OCI-M2 (cell line): ENCODE results near the gene UNC13D.

ENCODE experiments used
- DNase-seq: peaks from one replicate; lab custom pipeline; 2025; ENCODE audit not compliant: unreplicated experiment; lab: John Stamatoyannopoulos, UW

The UNC13D gene

DNA sequence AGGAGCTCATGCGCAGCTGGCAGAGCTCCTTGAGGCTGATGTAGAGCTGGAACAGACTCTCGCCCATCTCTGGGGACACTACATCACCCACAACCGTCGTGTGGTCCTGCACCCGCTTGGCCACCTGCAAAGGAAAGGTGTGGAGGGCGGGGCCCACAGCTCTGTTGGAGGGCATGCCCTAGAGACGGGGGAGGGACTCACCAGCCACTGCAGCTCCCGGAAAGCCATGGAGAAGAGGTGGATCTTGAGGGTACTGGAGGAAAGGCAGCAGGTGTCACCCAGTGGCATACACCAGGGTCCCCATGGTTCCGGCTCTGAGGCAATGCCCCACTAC is 8.6 kb downstream of the UNC13D start:
- no peak for DNase-seq

DNA sequence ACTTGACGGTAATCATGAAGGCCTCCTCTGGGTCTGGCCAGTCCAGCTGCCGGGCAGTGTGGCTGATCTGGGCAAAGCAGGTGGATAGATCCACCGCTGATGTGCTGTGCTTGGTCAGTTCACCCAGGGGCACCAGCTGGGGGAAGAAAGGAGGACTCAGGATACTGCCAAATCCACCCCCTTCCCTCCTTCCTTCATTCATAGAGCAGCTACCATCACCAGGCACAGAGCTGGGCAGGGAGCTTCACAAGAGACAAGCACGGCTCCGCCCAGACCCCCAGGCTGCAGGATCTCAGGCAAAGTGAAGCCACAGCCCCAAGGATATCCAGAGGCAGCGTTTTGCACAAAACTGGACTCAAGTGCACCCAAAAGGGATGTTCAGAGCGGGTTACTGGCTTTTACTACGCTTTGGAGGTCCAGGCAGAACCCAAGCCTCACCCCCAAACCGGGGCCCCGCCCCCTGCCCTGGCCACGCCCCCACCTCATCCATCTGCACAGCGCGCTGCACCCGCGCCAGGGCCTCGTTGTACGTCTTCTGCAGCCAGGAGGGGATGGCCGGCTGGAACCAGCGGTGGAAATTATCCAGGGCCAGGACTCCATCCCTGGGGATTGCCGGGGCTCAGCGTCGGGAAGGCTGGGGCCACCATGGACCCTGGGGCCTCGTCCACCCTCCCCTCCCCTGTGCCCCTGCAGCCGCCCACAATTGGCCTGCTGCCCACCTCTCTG is 9.1 kb downstream of the UNC13D start:
- no peak for DNase-seq

DNA sequence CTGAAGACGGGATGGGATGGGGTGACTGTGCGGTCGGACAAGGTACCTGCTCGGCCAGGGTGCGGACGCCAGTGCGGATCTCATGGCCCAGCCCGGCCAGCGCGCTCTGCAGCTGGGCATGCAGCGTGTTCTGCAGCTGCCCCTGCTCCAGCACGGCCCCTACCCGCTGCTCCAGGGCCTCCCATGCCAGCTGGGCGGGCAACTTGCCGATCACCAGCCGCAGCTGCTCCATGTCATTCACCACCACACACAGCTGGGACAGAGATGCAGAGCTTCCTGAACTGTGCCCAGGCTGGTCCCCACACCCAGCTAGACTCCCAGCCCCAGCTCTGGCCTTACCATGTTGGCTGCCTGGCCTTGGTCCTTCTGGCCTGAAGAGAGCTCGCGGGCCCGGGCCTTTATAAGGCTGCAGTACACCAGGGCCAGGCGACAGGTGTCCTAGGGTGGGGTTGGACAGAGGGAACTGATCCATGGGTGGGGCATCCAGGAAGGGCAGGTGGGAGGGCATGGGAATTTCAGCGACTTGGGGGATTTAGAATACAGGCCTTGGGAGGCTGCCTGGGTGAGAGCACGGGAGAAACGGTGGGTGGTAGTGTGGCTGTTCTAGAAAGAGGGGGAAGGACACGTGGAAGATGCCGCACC is 9.8 kb downstream of the UNC13D start:
- no peak for DNase-seq

DNA sequence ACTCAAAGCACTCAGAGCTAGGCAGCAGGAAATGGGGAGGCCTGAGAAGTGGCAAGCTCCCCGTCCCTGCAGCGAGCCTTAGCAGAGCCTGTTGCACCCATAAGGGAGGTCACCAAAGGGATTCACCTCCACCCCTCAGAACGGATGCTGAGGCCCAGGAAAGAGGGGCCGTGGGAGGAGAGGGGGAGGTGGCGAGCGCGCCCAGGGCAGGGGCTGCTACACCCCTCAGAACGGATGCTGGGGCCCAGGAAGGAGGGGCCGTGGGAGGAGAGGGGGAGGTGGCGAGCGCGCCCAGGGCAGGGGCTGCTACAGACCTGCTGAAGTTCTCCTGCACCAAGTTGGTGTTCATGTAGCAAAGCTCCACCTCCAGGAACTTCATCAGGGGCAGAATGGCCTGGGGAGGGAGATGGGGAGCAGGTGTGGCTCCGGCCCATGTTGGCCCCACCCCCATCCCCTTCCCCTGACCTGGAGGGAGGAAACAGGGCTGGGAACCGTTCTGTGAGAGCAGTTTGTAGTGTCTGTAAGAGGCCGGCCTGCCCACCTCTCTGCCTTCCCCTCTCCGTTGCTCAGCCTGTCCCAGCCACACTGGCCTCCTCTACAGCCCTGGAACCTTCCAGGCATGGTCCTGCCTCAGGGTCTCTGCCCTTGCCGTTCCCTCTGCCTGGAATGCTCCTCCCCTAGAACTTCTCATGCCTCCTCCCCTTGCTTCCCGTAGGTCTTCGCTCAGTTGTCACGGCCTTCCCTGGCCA is 11.4 kb downstream of the UNC13D start:
- no peak for DNase-seq

DNA sequence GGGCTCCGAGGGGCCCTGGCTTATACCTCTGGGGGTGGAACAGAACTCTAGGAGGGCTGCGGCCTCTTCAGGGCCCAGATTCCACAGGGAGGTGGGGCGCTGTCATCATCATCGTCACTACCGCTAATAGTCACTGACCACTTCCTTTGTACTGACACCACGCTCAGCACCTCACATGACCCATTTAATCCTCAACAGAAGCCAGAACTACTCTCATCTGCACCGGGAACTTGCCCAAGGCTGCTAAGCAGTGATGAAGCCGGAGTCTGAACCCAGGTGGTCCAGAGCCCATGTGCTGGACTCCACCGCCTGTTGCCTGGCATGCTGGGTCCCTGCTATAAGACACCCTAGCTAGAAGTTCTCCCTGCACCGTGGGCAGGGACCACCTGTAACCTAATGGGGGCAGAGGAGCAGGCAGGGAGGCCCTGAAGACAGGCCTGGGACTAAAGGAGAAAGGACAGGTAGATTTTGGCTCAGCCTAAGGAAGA is 12.0 kb downstream of the UNC13D start:
- no peak for DNase-seq

DNA sequence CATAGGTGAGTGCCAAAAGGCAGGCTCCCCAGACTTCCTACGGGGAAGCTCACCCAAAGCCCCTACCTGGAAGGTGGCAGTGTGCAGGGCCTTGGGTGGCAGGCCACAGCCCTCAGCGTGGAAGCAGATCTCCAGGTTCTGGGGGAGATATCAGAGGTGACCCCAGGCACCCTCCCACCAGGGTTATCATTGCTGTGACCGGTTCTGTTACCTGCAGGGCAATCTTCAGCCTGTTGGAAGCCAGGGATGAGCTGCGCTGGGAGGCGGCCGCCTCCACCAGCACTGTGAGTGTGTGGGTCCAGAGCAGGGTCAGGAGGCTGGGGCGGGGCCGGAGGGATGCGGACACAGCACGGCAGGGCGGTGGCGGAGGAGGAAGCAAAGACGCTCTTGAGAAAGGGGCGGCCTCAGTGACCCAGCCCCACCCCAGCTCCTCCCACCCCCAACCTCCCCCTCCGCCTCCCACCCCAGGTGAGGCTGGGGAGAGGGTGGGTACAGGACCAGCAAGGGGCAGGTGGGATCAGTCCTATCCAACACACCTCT is 13.1 kb downstream of the UNC13D start:
- DNase-seq, result no peak

DNA sequence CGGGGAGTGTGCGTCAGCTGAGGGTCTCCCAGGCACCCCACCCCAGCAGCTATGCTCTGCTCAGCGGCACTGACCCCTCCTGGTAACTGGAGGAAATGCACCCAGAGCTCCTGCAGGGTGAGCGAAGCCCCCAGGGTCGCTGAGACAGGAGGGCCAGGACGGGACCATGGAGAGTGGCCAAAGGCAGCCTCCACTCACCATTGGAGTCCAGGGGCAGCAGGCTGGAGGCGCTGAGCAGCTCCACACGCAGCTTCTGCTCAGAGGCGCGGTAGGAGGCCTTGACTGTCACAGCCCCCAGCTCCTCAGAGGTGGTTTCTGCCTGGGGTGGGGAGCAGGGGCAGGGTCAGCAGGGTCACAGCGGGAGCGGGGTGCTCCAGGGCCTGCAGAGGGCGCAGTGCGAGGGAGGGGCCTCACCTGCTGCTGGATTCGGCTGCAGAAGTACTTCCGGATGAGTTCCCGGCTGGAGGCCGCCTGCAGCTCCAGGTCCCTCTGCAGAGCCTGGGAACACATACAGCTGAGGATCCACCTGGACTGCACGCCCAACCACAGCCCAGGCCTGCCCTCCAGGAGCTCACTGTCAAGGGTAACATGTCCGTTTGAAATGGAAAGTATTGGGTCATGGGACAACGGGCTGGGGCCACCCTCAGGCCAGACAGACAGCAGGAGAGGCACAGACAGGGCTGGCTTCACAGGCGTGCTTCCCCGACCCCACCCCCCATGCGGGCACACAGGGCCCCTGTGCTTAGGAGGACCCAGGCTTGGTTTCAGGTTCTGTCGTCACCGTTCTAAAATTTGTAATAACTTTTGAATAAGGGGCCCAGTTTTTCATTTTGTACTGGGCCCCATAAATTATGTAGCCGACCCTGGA is 13.8 kb downstream of the UNC13D start:
- DNase-seq, result no peak

DNA sequence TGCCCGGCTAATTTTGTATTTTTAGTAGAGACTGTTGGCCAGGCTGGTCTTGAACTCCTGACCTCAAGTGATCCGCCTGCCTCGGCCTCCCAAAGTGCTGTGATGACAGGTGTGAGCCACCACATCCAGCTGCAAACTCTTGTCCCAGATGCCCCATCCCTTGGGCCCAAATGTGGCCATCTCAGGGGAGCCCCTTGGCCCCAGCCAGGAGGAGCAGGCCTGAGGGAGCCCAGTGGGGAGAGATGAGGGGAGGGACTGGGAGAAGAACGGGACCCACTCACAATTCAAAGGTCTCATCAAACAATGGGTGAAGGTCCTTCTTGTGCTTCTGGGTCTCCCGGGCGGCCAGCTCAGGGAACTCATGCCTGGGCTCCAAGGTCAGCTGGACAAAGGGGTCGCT is 14.5 kb downstream of the UNC13D start:
- no peak for DNase-seq

DNA sequence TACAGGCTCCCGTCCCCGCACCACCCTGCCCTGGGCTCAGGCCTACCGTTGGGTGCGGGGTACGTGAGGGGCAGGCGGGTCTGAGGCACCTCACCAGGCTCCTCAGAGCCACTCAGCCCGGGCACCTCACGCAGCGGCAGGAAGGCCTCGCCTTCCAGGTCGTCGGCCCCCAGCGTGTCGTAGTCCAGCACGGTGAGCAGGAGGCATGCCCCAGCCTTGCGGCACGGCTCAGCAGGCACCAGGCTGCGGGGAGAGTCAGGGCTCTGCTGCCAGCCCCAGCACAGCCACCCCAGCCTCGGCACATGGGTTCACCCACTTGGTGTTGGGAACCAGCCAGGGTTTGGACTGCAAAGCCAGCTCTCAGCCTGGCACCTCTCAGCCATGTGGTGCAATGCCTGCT is 15.5 kb downstream of the UNC13D start:
- DNase-seq, result no peak

DNA sequence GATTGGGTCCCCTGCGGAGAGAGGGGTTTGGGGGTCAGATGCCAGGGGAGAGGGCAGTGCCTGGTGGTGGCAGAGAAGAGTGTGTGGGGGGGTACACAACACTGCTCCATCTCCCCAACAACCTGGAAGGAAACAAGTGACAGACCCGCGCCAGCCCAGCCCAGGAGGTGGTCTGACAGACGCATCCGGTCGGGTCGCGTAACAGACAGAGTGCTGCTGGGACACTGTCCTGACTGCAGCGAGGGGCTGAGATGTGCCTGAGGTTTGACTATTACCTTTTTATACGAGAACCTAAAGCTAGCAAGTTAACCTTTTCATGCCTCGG is 16.2 kb downstream of the UNC13D start:
- DNase-seq, result no peak

DNA sequence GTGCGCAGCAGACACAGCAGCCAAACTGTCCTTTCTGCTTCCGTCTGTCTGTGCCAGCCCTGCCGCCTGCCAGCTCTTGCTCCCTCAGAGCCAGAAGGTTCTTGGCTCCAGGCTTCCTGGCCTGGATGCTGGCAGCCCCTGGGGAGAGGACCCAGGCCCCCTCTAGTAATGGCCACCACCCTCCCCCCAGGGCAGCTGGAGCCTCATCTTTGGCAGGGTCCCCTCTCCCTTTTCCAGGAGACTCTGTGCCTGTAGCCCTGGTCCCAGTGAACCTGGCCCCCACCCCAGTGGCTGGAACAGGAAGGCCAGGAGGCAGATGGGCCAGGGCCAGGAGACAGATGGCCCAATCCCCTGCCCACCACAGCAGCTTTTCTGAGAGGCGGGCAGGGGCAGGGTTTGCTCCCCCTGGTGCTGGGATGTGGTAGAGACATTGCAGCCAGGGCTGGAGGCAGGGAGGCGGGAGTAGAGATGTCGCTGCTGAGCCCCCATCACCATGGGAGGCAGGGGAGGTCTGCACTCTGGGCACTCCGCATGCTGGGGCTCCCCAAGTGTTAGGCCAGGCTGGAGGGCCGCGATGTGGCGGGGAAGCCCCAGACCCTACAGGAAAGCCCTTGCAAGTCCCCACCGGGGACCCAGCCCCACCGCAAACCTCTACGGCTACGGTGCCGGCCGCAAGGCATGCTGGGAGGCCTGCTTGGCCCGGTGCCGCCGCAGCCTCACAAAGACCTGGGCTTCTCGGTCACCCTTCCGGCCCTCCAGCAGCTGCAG is 16.7 kb downstream of the UNC13D start:
- DNase-seq, result no peak

DNA sequence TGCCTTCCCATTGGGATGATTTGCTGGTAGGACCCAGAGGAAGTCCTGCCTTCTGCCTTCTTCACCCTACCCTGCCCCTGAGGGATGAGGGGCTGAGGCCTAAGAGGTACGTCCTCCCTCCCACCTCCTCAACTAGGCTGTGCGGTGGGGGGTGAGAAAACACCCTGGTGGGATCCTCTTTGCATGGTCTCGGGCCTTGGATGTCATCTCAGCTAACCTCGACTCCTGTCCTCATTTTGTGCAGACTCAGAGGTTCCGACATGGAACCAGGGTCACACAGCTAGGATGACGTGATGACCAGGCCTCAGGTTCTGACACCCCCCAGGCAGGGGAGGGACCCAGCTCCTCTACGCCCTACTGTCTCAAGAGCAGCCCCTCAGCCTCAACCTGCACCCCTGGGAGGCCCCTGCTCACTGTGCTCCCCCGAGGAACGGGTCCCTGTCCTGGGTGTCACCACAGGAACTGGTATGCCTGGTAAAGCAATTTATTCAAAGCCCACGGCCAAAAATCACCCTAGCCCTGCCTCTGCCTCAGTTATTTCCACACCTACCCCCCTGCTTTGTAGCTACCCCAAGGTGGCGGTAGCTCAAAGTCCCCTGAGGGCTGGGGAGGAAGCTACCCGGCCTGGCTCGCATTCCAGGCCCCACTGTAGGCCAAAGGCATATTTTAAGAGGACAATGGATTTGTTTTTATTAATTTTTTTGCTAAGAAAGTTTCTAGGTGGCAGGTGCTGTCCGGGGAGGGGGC is 17.5 kb downstream of the UNC13D start:
- no peak for DNase-seq

DNA sequence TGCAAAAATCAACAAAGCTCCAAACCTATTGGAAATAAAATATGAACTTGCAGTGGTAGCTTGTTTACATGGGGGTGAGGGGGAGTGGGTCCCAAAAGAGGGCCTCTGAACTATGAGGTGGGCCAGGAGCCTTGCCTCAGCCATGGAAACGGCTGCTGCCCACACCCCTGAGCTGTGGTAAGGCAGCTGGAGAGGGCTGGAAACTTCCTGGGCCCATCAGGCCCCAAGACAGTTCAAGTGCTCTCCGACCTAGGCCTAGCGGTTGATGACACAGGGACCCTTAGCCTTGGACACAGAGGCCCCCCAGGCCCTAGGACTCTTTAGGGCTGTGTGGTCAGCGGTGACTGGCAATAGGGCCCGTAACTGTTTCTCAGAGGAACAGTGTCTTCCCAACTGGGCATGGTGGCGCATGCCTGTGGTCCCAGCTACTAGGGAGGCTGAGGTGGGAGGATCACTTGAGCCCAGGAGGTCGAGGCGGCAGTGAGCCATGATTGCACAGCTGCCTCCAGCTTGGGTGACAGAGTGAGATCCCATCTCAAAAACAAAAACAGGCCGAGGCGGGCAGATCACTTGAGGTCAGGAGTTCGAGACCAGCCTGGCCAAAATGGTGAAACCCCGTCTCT is 18.3 kb downstream of the UNC13D start:
- DNase-seq, result no peak

DNA sequence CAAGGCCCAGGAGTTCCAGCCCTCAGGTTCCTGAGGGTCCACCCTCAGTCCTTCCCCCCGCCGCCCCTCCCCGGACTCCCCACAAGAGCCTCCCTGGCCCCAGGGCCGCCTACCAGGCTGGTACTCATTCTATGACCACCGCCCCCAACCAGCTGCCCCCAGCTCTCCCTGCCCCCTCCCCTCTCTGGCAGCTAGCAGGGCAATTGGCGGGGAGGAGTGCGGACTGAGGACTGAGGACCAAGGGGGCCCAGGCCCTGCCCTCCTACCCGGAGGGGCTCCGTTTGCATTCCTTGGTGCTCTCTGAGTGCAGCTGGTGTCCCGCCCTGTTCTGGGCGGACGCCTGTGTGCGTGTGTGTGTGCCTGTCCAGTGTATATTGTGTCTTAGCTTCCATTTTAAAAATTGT is 19.1 kb downstream of the UNC13D start:
- no peak for DNase-seq

DNA sequence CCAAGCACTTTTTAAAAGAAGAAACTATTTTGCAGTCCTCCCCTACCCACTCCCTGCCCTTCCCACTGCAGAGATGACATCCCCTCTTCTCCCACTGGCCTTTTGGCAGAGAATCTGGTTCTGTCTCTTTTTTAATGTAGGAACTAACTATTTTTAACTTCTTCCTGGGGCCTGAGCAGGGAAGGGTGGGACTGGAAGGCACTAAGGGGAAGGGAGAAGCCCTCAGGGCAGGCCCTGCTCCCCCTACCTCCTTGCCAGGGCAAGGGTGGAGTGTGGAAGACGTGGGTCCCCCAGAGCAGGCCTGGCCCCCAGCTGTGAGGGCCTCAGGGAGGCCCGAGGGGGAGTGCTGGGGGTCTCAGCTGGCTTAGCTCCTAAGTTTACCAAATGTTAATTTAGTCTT is 19.5 kb downstream of the UNC13D start:
- DNase-seq, result no peak

DNA sequence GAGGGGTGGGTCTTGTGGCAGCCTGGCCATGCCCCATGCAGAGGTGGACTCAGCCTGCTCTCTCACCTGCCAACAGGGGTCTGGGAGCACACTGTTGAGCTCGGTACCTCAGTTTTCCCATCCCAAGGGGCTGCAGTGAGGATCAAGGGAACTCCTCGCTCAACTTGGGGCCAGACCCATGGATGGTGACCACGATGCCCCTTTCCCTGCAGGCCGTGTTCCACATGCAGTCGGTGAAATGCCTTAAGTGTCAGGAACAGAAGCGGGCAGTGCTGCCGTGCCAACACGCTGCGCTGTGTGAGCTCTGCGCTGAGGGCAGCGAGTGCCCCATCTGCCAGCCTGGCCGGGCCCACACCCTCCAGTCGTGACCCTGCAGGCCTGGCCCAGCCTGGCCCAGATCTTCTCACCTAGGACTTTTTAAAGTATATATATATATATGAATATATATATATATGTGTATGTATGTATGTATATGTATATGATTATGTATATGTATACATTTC is 20.1 kb downstream of the UNC13D start:
- no peak for DNase-seq

DNA sequence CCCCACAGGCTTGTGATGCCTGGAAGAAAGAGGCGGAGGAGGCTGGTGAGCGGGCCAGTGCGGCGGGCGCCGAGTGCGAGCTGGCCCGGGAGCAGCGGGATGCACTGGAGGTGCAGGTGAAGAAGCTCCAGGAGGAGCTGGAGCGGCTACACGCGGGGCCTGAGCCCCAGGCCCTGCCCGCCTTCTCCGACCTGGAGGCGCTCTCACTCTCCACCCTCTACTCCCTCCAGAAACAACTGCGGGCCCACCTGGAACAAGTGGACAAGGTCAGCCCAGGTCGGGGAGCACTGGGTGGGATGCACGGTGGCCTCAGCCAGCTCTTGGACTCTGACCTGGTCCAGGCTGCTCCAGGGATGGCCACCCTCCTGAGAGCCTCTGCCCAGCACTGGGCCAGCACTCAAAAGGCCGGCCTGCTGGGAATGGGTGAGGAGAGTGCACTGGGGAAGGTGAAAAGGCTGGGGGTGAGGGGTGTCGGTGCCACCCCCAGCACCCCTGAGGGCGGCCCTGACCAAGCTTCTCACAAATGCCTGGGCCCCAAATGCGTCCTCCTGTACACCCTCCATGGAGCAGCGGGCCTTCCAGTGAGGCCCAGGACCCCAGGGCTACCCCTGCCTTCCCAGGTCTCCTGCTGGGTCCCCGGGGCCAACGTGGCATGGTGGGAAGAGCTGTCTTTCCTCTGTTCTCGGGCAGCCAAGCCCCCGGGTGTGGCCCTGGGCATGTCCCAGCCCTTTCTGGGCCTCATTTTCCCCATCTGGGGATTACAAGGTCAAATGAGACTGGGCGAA is 20.8 kb downstream of the UNC13D start:
- DNase-seq, result no peak

DNA sequence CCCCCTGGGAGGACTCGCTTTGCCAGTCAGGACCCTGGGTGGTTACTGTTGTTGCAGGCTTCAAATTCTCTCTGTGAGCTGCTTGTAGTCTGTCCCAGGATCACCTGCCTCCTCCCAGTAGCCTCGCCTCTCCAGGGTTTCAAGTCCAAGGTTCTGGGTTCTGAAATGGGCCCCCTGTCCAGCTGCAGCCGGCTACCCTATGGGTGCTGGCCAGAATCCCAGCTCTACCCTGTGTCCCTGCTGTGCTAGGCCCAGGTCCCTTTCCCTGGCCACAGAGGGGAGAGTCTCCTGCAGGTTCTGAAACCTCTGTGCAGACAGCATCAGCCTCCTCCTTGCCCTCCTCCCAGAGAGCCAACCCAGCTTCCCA is 21.4 kb downstream of the UNC13D start:
- DNase-seq, result no peak
